Adipocyte (in vitro differentiated cells): ENCODE data around the gene GIGYF1.

Source experiments
- DNase-seq: peaks from one replicate; pipeline ENCODE4 v3.0.0-alpha.2; 2015; ENCODE audit warnings: low read depth
- H3K27me3 ChIP-seq: replicated peaks from 2 replicates; pipeline ENCODE4 v1.7.0; 2013; ENCODE audit warnings: mild to moderate bottlenecking, low read length, moderate library complexity; ENCODE audit not compliant: control insufficient read depth, insufficient read depth
- H3K36me3 ChIP-seq: 2 replicates; pipeline ENCODE4 v1.7.0; 2013; ENCODE audit warnings: low read length, mild to moderate bottlenecking, moderate library complexity; ENCODE audit not compliant: control insufficient read depth, insufficient read depth, severe bottlenecking
- H3K4me1 ChIP-seq: 2 replicates; pipeline ENCODE4 v1.7.0; 2013; ENCODE audit warnings: mild to moderate bottlenecking, low read length, moderate library complexity; ENCODE audit not compliant: control insufficient read depth, insufficient read depth
- H3K4me3 ChIP-seq: 2 replicates; pipeline ENCODE4 v1.7.0; 2013; ENCODE audit warnings: mild to moderate bottlenecking, low read length, moderate library complexity
- H3K9ac ChIP-seq: 2 replicates; pipeline ENCODE4 v1.7.0; 2013; ENCODE audit warnings: mild to moderate bottlenecking, low read length, moderate library complexity
- H3K9me3 ChIP-seq: 2 replicates; pipeline ENCODE4 v1.7.0; 2013; ENCODE audit warnings: mild to moderate bottlenecking, low read length, moderate library complexity; ENCODE audit not compliant: control insufficient read depth

The GIGYF1 gene

DNA sequence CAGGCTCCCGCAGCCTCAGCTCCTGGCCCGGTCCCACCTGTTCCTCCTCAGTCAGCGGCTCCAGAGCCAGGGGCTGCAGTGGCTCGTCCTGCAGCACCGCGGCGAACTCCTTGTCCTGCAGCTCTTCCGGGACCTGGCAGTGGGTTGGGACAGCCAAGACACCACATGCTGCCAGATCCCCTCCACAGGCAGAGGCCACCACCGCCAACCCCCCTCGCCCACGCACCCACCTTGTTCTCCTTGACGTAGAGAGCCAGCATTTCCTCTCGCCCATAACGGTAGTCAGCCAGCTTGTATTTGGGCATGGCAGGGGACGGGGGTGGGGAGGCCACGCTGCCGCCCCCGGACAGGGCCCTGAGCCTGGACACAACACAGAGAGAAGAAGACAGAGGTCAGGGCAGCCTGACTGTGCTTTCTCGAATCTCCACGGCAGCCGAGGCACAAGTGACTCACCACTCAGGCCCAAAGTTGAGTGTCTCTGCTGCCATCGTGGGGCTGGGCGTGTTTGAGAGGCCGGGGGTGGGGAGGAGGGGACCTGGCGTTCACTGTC is 6.2 kb downstream of the GIGYF1 start:
- Histone ChIP-seq H3K9ac (no peak overlapping the region), H3K27me3 (no peaks in the 10 kb centered on the region), H3K4me3 (no peak overlapping the region), H3K9me3 (no peaks in the 10 kb centered on the region), H3K36me3 (peaks cover 43% of the 10 kb centered on the region), H3K4me1 (peaks cover 27% of the 10 kb centered on the region)
- DNase-seq = no peak

DNA sequence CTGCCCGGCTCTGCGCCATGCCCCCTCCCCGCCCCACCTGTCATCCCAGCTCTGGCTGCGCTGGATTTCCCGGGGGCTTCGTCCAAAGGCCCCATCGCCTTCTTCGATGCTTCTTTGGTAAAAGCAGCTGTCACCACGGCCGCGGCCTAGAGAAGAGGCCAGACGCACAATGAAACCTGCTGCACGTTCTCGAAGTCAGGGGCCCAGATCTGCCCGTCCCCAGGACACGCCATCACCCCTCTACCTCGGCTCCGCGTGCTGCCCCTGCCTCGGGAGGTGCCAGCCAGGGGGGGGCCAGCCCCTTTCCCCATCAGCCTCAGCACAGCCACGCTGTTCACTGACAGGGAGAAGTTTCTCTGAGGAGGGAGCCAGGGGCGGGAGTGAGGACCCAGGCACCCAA is 6.8 kb downstream of the GIGYF1 start:
- Histone ChIP-seq H3K27me3 (no peaks in the 10 kb centered on the region), H3K9me3 (no peaks in the 10 kb centered on the region), H3K4me1 (peaks cover 21% of the 10 kb centered on the region), H3K9ac (no peak overlapping the region), H3K4me3 (no peak overlapping the region), H3K36me3 (peaks cover 49% of the 10 kb centered on the region)
- no peak for DNase-seq

DNA sequence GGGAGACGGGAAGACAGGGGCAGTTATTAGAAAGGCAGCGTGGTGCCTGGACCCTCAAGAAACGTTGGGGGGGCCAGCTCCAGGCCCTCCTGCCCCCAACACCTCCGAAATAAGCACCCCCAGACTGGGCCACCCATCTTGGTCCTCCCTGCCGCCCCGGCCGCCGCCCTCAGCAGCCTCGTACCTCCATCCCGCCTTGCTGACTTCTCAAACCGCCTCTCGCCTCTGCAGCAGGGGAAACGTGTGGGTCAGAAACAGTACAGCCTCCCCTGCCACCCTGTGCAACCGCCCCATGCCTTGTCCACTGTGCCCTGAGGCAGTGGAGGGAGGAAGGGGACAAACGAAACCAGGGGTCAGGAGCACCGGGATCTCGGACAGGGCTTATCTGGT is 7.2 kb downstream of the GIGYF1 start:
- H3K36me3 ChIP-seq = peaks cover 53% of the 10 kb centered on the region
- DNase-seq = no peak

DNA sequence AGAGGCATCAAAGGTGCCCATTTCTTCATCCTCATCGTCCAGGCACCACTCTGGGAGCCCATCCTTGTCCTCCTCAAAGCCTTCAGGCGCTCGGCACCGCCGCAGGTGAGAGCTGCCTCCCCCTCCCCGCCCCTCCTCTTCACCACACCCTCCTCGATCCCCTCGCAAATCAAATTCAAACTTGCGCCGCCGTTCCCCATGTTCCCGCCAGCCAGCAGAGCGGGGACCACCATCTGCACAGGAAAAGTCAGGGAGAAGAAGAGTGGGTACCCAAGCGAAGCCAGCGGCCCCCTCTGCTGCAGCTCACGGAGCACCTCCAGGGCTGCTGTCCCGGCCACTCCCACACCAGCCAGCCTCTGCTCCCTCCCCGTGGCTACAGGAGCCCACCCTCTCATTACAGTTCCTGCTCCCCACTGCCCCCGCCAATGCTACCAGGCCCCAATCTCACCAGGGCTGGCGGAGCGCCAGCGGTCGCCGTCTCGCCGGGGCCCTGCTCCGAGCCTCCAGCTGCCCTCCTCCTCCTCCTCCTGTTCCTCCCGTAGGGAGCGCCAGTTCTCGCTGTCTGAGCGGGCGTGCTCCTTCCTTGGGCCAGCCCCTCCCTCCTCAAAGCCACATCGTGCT is 7.7 kb downstream of the GIGYF1 start:
- Histone ChIP-seq H3K9me3 (no peaks in the 10 kb centered on the region), H3K4me1 (peaks cover 15% of the 10 kb centered on the region), H3K36me3 (peaks cover 57% of the 10 kb centered on the region), H3K4me3 (no peak overlapping the region), H3K9ac (no peak overlapping the region), H3K27me3 (no peaks in the 10 kb centered on the region)
- no peak for DNase-seq

More for the DNA sequence above, 7.2 kb downstream of the GIGYF1 start:
- H3K4me3 ChIP-seq = no peak overlapping the region
- no peak overlapping the region for H3K9ac ChIP-seq
- H3K27me3 ChIP-seq = no peaks in the 10 kb centered on the region
- H3K4me1 ChIP-seq = peaks cover 17% of the 10 kb centered on the region
- H3K9me3 ChIP-seq = no peaks in the 10 kb centered on the region

DNA sequence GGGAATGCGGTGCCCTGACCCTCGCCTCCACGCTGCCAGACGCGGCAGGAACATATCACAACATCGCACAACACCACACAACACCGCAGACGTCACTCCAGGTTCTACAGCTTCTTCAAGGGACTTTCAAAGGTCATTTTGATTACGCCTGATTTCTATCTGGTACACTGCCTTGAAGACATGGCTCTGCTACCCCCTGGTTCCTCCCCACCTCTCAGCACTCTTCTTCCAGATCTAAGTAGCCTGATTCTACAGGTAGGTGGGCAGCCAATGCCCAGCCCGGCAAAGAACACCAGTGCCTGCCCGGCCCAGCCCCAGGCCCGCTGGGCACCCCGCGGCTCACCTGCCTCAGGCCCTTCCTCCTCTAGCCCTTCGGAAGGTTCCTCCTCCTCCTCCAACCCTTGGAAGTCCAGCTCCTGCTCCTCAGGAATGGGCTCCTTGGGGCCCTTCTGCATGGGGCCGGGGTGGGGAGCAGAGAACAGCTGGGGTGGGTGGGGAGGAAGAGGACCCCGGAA is 8.4 kb downstream of the GIGYF1 start:
- peaks cover 57% of the 10 kb centered on the region for H3K36me3 ChIP-seq
- no peaks in the 10 kb centered on the region for H3K27me3 ChIP-seq
- no peak for DNase-seq
- no peak overlapping the region for H3K9ac ChIP-seq
- H3K4me1 ChIP-seq = peaks cover 12% of the 10 kb centered on the region
- H3K4me3 ChIP-seq = no peak overlapping the region
- no peaks in the 10 kb centered on the region for H3K9me3 ChIP-seq

DNA sequence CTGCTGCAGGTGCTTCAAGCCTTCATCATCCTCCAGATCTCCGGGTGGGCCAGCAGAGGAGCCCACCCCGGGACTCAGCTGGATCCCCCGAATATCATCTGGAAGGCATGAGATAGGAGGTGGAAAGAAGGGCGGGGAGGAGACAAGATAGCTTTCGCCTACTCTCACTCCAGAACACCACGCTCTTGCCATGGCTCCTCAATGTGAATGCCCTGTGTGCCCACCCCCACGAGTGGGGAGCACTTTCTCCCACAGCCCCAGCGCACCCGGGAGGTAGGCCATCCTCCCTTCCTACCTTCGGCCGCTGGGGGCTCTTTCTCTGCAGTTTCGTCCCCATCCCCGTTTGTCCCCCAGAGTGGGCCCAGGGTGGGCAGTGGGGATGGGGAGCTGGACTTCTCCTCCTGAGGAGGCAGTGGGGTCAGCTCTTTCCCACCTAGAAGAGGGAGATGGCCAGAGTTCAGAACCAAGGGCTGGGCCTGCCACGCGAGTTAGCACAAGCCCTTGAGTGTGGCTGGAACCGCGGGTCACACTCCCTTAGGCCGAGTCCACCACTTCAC is 8.9 kb downstream of the GIGYF1 start:
- Histone ChIP-seq H3K36me3 (peaks cover 57% of the 10 kb centered on the region), H3K4me1 (peaks cover 18% of the 10 kb centered on the region), H3K9me3 (no peaks in the 10 kb centered on the region), H3K9ac (no peak overlapping the region), H3K4me3 (no peak overlapping the region), H3K27me3 (no peaks in the 10 kb centered on the region)
- no peak for DNase-seq

DNA sequence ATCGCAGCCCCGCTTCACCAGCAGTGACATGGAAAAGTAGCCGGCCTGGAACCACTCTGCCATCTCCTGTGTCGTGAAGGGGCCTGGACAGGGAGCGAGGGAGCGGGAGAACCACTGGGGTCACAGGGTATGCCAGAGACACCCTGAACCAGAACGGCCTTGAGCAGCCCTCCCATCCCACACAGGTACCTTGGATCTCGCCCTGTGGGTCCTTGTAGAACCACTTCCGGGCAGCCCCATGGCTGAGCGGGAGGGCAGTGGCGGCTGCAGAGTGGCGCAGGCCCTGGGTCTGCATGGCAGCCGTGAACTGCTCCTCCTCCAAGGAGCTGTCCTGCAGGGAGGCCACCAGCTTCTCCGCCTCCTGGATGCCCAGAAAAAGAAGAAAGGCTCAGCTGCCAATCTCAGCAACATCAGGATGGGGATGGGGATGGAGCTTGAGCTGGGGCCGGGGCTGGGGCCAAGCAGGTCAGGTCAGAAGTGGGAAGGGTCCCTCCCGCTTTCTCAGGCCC is 9.5 kb downstream of the GIGYF1 start:
- DNase-seq = no peak
- Histone ChIP-seq H3K4me1 (peaks cover 23% of the 10 kb centered on the region), H3K9ac (no peak overlapping the region), H3K4me3 (no peak overlapping the region), H3K36me3 (peaks cover 59% of the 10 kb centered on the region), H3K9me3 (no peaks in the 10 kb centered on the region), H3K27me3 (no peaks in the 10 kb centered on the region)

DNA sequence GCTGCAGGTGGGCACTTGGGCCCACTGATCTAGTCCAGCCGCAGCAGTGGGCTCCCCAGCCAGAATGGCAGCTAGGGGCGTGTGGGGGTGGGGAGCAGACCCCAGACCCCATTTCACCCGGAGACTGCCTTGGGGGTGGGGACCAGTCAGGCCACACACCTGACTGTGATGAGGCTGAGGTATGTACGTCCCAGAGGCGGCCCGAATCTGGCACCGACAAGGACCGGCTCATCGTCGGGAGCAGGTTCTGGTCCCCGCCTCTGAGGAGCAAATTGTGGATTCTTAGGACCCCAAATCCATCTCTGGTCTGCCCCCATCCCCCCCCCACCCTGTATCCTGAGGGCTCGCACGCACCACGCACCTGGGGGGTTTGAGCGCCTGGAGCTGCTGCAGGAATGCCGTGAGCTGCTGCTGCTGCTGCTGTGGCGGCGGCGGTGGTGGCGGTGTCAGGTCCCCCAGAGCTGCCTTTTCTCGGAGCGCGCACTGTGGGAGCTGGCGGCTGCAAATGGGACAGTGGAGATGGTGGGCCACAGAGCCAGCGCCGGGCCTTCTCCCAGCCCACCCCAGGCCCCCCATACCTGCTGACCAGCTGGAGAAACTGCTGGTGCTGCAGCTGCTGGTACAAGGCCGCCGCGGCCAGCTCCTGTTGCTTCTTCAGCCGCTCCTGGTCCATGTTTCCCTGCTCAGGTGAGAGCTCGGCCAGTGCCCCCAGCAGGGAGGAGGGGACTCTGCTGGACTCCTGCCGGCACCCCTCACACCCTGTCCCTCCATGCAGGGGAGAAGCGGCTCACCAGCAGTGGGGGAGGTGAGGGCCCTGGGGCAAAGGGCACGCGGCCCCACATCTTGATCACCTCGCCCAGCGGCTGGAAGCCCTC is 10.2 kb downstream of the GIGYF1 start:
- H3K9ac ChIP-seq = no peak overlapping the region
- no peak for DNase-seq
- H3K9me3 ChIP-seq = no peaks in the 10 kb centered on the region
- no peaks in the 10 kb centered on the region for H3K27me3 ChIP-seq
- peaks cover 25% of the 10 kb centered on the region for H3K4me1 ChIP-seq
- H3K36me3 ChIP-seq = peaks cover 64% of the 10 kb centered on the region
- H3K4me3 ChIP-seq = no peak overlapping the region

DNA sequence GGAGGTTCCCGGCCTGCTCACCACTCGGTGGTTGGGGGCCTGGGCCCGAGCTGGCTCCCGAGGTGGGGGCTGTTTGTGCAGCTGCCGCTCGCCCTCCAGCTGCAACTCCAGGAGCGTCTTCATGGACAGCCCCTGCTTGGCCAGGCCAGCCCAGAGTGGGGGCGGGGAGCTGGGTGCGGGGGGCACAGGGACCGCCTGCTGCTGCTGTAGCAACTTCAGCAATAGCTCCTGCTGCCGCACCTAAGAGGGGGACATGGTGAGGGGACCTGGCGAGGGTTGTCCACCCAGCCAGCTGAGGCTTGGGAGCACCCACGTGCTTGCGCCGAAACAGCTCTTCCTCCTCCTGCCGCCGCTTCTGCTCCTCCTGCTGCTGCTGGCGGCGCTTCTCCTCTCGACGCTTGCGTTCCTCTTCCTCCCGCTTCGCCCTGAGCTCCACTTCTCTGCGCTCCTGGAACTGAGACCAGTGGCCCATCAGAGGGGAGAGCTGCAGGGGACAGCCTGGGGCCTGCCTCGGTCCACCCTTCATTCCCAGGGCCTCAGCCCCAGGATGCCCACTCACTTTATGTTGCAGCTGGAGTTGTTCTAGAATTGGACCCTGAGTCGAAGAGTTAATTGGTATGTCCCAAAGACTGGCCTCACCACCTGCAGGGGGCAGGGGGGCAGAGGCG is 10.9 kb downstream of the GIGYF1 start:
- peaks cover 69% of the 10 kb centered on the region for H3K36me3 ChIP-seq

DNA sequence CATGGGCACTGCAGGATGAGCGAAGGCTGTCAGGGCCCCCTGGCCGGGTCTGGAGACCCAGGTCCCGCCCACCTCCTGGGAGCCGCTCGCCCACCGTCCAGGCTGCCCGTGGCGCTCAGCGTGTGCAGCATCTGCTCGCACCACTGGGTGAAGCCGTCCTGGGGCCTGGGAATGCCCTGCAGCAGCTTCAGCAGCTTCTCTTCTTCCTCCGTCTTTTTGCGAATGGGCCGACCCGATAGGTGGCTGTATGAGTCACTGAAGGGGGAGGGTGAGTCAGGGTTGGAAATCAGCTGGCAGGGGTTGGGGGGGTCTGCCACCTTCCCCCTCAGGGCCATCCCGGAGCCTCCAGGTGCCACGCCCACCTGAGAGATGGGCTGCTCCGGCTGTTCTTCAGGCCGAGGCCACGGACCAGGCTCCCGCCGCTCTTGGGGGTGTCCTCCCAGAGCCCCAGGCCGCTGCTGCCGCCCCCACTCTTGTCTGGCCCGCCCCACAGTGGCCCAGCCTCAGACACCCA is 11.8 kb downstream of the GIGYF1 start:
- H3K9ac ChIP-seq = no peak overlapping the region
- no peak for DNase-seq
- H3K9me3 ChIP-seq = no peaks in the 10 kb centered on the region
- H3K4me1 ChIP-seq = peaks cover 23% of the 10 kb centered on the region
- peaks cover 76% of the 10 kb centered on the region for H3K36me3 ChIP-seq
- H3K27me3 ChIP-seq = no peaks in the 10 kb centered on the region
- no peak overlapping the region for H3K4me3 ChIP-seq

More for the DNA sequence above, 10.9 kb downstream of the GIGYF1 start:
- H3K4me1 ChIP-seq = peaks cover 27% of the 10 kb centered on the region
- H3K27me3 ChIP-seq = no peaks in the 10 kb centered on the region
- no peak overlapping the region for H3K9ac ChIP-seq
- H3K4me3 ChIP-seq = no peak overlapping the region
- no peak for DNase-seq
- no peaks in the 10 kb centered on the region for H3K9me3 ChIP-seq
